ENCODE data around the gene LMNTD1.

GRCh38 chr12:25552681-25553080 is 402 bp downstream of the LMNTD1 start:
- TF ChIP-seq CTCF (IDR thresholded peaks at IDR 0.05) (no peak), POLR2A (IDR thresholded peaks at IDR 0.05) (no peak), POLR2AphosphoS5 (IDR thresholded peaks at IDR 0.05) (no peak), EP300 (IDR thresholded peaks at IDR 0.05; ENCODE audit: low read depth) (no peak)

Measured in transverse colon (tissue), 4 donors.